KMS-11 (cell line): ENCODE measurements around the gene RPL27.
A peak's percentile ranks its signal among the peaks of the same experiment; 100 is the strongest.

Experiments
- H2AFZ ChIP-seq: fragments of 200-600 bp; sonication (generic); 2 replicates; pipeline ENCODE4 v1.6.1; 2016; ENCODE audit warnings: antibody characterized with exemption, mixed run types, low read depth
- H3K27ac ChIP-seq: fragments of 200-600 bp; sonication (generic); 2 replicates; pipeline ENCODE4 v1.6.1; 2016; ENCODE audit warnings: mild to moderate bottlenecking, mixed run types
- H3K27me3 ChIP-seq: fragments of 200-600 bp; sonication (generic); 2 replicates; pipeline ENCODE4 v1.6.1; 2017; ENCODE audit warnings: mild to moderate bottlenecking, low read depth, mixed run types, moderate library complexity; ENCODE audit not compliant: insufficient read depth
- H3K36me3 ChIP-seq: fragments of 200-600 bp; sonication (generic); 2 replicates; pipeline ENCODE4 v1.6.1; 2017; ENCODE audit warnings: mild to moderate bottlenecking, mixed run types; ENCODE audit not compliant: insufficient read depth
- H3K4me1 ChIP-seq: fragments of 200-600 bp; sonication (generic); 2 replicates; pipeline ENCODE4 v1.6.1; 2016; ENCODE audit warnings: mild to moderate bottlenecking, low read depth, mixed run types; ENCODE audit not compliant: poor library complexity, severe bottlenecking
- H3K4me2 ChIP-seq: fragments of 200-600 bp; sonication (generic); 2 replicates; pipeline ENCODE4 v1.7.0; 2016; ENCODE audit warnings: mild to moderate bottlenecking, mixed run types
- H3K4me3 ChIP-seq: fragments of 200-600 bp; sonication (generic); IDR thresholded peaks from 2 replicates; pipeline ENCODE4 v1.6.1; 2017; ENCODE audit warnings: low read depth, low read length, mixed read lengths; ENCODE audit not compliant: insufficient read depth
- H3K79me2 ChIP-seq: fragments of 200-600 bp; sonication (generic); 2 replicates; pipeline ENCODE4 v1.6.1; 2016; ENCODE audit warnings: low read depth, mixed run types; ENCODE audit not compliant: insufficient read depth
- H3K9ac ChIP-seq: fragments of 200-600 bp; sonication (generic); 2 replicates; pipeline ENCODE4 v1.6.1; 2016; ENCODE audit warnings: mild to moderate bottlenecking, mixed run types
- H4K20me1 ChIP-seq: fragments of 200-600 bp; sonication (generic); 2 replicates; pipeline ENCODE4 v1.6.1; 2016; ENCODE audit warnings: mild to moderate bottlenecking, mixed run types; ENCODE audit not compliant: insufficient read depth
- TF ChIP-seq, protein P1 (sequence below): fragments of 200-600 bp; sonication (generic); conservative IDR thresholded peaks from 2 replicates; pipeline ENCODE4 v1.6.1; 2017; ENCODE audit warnings: low read depth, mild to moderate bottlenecking, antibody characterized with exemption, low read length, moderate library complexity, mixed read lengths

RPL27 gene

DNA sequence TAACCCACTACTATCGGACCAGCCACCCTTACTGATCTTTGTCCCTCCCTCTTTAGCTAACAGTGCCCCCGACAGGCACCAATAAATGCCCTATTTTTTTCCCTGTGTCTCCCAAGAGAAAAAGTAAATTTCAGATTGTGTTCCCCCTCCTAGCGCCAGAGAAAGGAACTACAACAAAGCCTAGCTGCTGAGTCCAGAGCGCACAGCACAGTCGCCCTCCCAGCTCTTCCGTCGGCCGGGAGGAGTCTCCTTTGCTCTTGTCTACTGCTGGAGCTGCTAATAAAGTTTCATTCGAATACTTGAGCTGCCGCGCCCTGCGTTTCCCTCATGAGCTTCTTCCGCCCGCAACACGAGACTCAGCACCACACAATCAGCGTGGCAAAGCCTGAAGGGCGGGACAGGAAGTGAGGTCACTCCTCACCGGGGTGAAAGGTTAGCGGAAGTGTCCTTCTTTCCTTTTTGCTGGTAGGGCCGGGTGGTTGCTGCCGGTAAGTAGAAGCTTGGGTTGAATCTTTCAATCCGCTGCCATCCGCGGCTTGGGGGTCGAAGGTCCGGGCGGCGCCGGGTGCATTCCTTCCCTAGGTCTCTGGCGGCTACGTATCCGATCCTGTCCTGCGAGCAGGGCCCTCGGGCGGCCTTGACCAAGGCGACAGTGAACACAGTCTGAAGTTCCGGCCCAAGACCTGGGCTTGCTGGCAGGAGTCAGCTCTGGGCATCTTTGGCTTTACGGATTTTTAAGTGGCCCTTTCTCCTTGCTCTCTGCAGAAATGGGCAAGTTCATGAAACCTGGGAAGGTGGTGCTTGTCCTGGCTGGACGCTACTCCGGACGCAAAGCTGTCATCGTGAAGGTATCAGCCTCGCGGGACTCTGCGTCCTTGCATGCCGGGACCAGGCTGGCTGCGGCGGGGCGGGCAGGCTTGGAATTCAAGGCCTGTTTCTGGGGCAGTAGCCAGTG is at the start of gene RPL27:
RPL27 (plus strand) TSS at position 436 of the 955 bp plus-strand sequence; CDS start at position 768, 332 bp downstream.
- peak within 1 kb of the TSS; percentile 32; the same call in 1 of the 2 replicates for H2AFZ ChIP-seq
- peak within 1 kb of the TSS; percentile 85 for H3K4me2 ChIP-seq
- H4K20me1 ChIP-seq: 0 out of 2 replicates have a peak, but pooled peaks cover 2% of the 10 kb centered on the region
- H3K27me3 ChIP-seq: no peaks in the 10 kb centered on the region
- H3K27ac ChIP-seq: peak within 1 kb of the TSS; percentile 87
- H3K36me3 ChIP-seq: peaks cover 9% of the 10 kb centered on the region; the same call in 1 of the 2 replicates
- TF ChIP-seq, protein P1, sequence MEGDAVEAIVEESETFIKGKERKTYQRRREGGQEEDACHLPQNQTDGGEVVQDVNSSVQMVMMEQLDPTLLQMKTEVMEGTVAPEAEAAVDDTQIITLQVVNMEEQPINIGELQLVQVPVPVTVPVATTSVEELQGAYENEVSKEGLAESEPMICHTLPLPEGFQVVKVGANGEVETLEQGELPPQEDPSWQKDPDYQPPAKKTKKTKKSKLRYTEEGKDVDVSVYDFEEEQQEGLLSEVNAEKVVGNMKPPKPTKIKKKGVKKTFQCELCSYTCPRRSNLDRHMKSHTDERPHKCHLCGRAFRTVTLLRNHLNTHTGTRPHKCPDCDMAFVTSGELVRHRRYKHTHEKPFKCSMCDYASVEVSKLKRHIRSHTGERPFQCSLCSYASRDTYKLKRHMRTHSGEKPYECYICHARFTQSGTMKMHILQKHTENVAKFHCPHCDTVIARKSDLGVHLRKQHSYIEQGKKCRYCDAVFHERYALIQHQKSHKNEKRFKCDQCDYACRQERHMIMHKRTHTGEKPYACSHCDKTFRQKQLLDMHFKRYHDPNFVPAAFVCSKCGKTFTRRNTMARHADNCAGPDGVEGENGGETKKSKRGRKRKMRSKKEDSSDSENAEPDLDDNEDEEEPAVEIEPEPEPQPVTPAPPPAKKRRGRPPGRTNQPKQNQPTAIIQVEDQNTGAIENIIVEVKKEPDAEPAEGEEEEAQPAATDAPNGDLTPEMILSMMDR: peak; percentile 85
- no peak within 1 kb of the TSS for H3K4me3 ChIP-seq
- peak within 1 kb of the TSS; percentile 98 for H3K9ac ChIP-seq
- H3K4me1 ChIP-seq: peaks cover 20% of the 10 kb centered on the region
- H3K79me2 ChIP-seq: peaks cover 21% of the 10 kb centered on the region

DNA sequence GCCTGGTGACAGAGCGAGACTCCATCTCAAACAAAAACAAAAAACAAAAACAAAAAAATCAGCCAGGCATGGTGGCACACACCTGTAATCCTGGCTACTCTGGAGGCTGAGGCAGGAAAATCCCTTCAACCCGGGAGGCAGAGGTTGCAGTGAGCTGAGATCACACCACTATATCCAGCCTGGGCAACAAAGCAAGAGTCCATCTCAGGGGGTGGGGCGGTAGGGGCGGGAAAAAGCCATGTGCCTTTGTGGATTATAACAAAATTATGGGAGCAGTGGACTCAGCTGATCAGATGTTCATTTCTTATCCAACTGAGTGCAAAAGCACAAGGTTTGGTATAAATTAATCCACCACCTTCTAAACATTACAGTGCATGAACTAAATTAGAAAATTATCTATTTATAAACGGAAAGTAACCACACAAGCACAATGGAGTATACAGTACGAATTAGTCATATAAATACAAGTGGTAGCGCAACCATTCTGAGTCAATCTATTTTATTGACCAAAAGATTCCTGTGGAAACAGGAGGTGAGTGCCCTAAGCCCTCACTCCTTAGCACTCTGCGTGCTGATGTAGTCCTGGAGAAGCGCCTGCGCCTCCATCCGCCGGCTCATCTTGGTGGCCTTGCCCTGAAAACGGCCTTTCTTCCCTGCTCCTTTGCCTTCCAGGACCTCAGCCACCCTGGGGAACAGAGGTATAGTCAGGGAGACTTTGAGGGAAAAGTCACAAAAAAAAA is 48.0 kb upstream of the RPL27 start:
- Histone ChIP-seq H3K79me2 (no peaks in the 10 kb centered on the region), H3K27ac (no peak overlapping the region), H3K4me1 (peaks cover 34% of the 10 kb centered on the region), H3K27me3 (no peaks in the 10 kb centered on the region), H3K9ac (no peak overlapping the region), H3K4me3 (no peak overlapping the region), H3K36me3 (peaks cover 4% of the 10 kb centered on the region; the same call in 1 of the 2 replicates), H3K4me2 (no peak overlapping the region), H2AFZ (no peak overlapping the region), H4K20me1 (no peaks in the 10 kb centered on the region)
- TF ChIP-seq, protein P1: no peak

DNA sequence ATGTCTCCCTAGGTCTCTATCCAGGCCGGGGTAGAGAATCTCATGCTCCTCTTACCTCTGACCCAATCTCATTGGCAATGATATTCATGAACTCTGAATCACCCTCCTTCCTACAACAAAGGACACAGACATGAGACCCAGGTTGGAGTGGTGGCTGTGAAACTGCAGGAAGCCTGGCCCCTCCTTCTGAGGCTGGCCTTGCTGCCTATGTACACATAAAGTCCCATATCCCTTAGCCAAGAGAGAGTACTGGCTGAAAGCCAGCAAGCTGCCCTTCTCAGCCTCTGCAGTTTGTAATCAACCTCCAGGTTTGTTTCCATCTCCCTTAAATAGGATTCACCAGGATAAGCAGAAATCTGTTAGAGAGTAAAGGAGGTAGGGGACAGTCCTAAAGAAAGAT is 44.5 kb upstream of the RPL27 start:
- Histone ChIP-seq H3K79me2 (no peaks in the 10 kb centered on the region), H3K4me3 (no peak overlapping the region), H3K9ac (no peak overlapping the region), H3K4me2 (no peak overlapping the region), H3K27ac (no peak overlapping the region), H2AFZ (no peak overlapping the region), H3K27me3 (no peaks in the 10 kb centered on the region), H3K36me3 (peaks cover 8% of the 10 kb centered on the region; the same call in 1 of the 2 replicates), H3K4me1 (peaks cover 34% of the 10 kb centered on the region), H4K20me1 (no peaks in the 10 kb centered on the region)
- TF ChIP-seq, protein P1: no peak

DNA sequence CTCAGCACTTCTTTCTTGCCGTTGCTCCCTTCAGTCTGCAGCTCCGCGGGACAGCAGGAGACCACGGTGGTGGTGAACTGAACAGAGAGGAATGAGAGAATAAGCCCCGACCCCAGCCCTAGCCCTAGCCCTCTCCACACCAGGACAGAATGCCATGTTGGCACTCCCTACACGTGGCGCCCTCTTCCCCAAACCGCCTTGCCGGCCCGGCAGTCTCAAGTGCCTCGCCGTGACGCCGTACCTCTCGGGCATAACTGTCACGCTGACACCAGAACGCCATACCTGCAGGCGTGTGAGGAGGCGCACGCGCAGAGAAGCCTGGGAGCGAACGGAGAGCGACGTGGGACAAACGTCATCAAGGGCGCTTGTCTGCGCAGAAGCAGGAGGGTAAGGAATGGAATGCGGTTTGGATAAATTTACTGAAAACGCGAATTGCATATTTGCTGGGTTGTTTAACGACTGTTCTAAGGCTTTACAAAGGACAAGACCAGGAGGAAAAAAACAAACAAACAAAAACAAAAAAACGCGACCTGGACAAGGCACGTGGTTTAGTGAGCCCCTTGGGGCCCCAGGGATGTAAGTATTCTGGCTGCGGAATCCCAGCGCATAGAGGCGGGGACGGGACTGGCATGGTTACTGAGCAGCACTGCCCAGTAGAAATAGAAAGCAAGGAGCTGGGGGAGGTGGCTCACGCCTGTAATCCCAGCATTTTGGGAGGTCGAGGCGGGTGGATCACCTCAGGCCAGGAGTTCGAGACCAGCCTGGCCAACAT is 33.9 kb upstream of the RPL27 start, which contains the start of gene AARSD1:
AARSD1 (minus strand) TSS at position 294 of the 772 bp plus-strand sequence; CDS start at position 280, 14 bp downstream.
- TF ChIP-seq, protein P1: no peak
- no peaks in the 10 kb centered on the region for H4K20me1 ChIP-seq
- peak within 1 kb of the TSS; percentile 60 for H3K27ac ChIP-seq
- H3K4me3 ChIP-seq: no peak within 1 kb of the TSS
- peaks cover 35% of the 10 kb centered on the region for H3K4me1 ChIP-seq
- H3K4me2 ChIP-seq: peak within 1 kb of the TSS; percentile 97
- H3K27me3 ChIP-seq: no peaks in the 10 kb centered on the region
- peak within 1 kb of the TSS; percentile 83 for H2AFZ ChIP-seq
- H3K79me2 ChIP-seq: peaks cover 22% of the 10 kb centered on the region
- peaks cover 15% of the 10 kb centered on the region; the same call in 1 of the 2 replicates for H3K36me3 ChIP-seq
- H3K9ac ChIP-seq: peak within 1 kb of the TSS; percentile 68
